ENCODE results near the gene FAM171A2. TPM values are rescaled to one million over a fixed set of nuclear protein-coding genes. Genes with fewer than 3 reads are reported as not detected.

FAM171A2 gene
- polyA plus RNA-seq, 1 donor (not counting 4 experiments of a cell fraction or from before 2014, with no cell fraction given): 0.35 TPM

GRCh38 chr17:44354582-44355561 lies 8.8 kb downstream of the FAM171A2 start:
- Histone ChIP-seq H3K27me3 (ENCODE audit: control insufficient read depth, extremely low read depth, insufficient read depth, low read length) (peaks cover 8% of the 10 kb centered on the region), H3K4me2 (ENCODE audit: control insufficient read depth, extremely low read depth, insufficient read depth, low read depth, low read length) (no peak overlapping the region), H3K4me1 (ENCODE audit: control insufficient read depth, extremely low read depth, insufficient read depth, low read length) (no peaks in the 10 kb centered on the region), H3K9me1 (ENCODE audit: control insufficient read depth, extremely low read depth, insufficient read depth, low read length) (no peaks in the 10 kb centered on the region), H3K9me3 (ENCODE audit: control insufficient read depth, low read depth, low read length) (no peaks in the 10 kb centered on the region), H3K36me3 (ENCODE audit: control insufficient read depth in 2 of 2, extremely low read depth in 1 of 2, insufficient read depth in 2 of 2, low read length in 2 of 2) (peaks cover 16 to 25% of the 10 kb centered on the region in 2 experiments), H4K20me1 (ENCODE audit: control insufficient read depth, extremely low read depth, insufficient read depth, low read length) (no peaks in the 10 kb centered on the region), H2AFZ (ENCODE audit: control insufficient read depth, low read length) (no peak overlapping the region), H3K9ac (ENCODE audit: control insufficient read depth, extremely low read depth, insufficient read depth, low read length) (no peak overlapping the region), H3K4me3 (ENCODE audit: control insufficient read depth in 2 of 3, extremely low read depth in 1 of 3, insufficient read depth in 2 of 3, low read depth in 1 of 3, low read length in 3 of 3) (no peak overlapping the region), H3K27ac (ENCODE audit: control insufficient read depth, insufficient read depth, low read length) (no peak overlapping the region), H3K79me2 (ENCODE audit: control insufficient read depth, insufficient read depth, low read length) (no peaks in the 10 kb centered on the region)
- FAIRE-seq (no peak), DNase-seq (ENCODE audit: low read depth, low spot score) (no peak)
- peak; percentile 31 for TF ChIP-seq EZH2 (IDR thresholded peaks at IDR 0.05; ENCODE audit: low read length)
- peak in 2 of 3 experiments; percentile 33 to 47 for TF ChIP-seq CTCF (optimal IDR thresholded peaks at IDR 0.05 in 1 of 3, IDR thresholded peaks at IDR 0.05 in 1 of 3, conservative IDR thresholded peaks at IDR 0.05 in 1 of 3; ENCODE audit: extremely low read depth in 1 of 3, insufficient read depth in 2 of 3, low read length in 3 of 3)
- dilution Hi-C loops (cut with MboI; ENCODE audit: extremely low pct_ligation_motif_present, low sequenced_read_pairs): no loop called here

- Histone ChIP-seq H4K20me1 (ENCODE audit: control insufficient read depth, extremely low read depth, insufficient read depth, low read length) (no peaks in the 10 kb centered on the region), H3K36me3 (ENCODE audit: control insufficient read depth in 2 of 2, extremely low read depth in 1 of 2, insufficient read depth in 2 of 2, low read length in 2 of 2) (peaks cover 25 to 33% of the 10 kb centered on the region in 2 experiments), H3K79me2 (ENCODE audit: control insufficient read depth, insufficient read depth, low read length) (no peaks in the 10 kb centered on the region), H3K4me3 (ENCODE audit: control insufficient read depth in 2 of 3, extremely low read depth in 1 of 3, insufficient read depth in 2 of 3, low read depth in 1 of 3, low read length in 3 of 3) (no peak overlapping the region), H3K4me2 (ENCODE audit: control insufficient read depth, extremely low read depth, insufficient read depth, low read depth, low read length) (peak overlapping the region; percentile 56), H3K27me3 (ENCODE audit: control insufficient read depth, extremely low read depth, insufficient read depth, low read length) (peaks cover 8% of the 10 kb centered on the region), H3K27ac (ENCODE audit: control insufficient read depth, insufficient read depth, low read length) (no peak overlapping the region), H3K4me1 (ENCODE audit: control insufficient read depth, extremely low read depth, insufficient read depth, low read length) (peaks cover 7% of the 10 kb centered on the region), H3K9me1 (ENCODE audit: control insufficient read depth, extremely low read depth, insufficient read depth, low read length) (no peaks in the 10 kb centered on the region), H2AFZ (ENCODE audit: control insufficient read depth, low read length) (no peak overlapping the region), H3K9me3 (ENCODE audit: control insufficient read depth, low read depth, low read length) (no peaks in the 10 kb centered on the region), H3K9ac (ENCODE audit: control insufficient read depth, extremely low read depth, insufficient read depth, low read length) (no peak overlapping the region)
- FAIRE-seq (no peak), DNase-seq (ENCODE audit: low read depth, low spot score) (no peak)
- TF ChIP-seq EZH2 (IDR thresholded peaks at IDR 0.05; ENCODE audit: low read length) (no peak), CTCF (optimal IDR thresholded peaks at IDR 0.05 in 1 of 3, IDR thresholded peaks at IDR 0.05 in 1 of 3, conservative IDR thresholded peaks at IDR 0.05 in 1 of 3; ENCODE audit: extremely low read depth in 1 of 3, insufficient read depth in 2 of 3, low read length in 3 of 3) (no peak)
- dilution Hi-C loops (cut with MboI; ENCODE audit: extremely low pct_ligation_motif_present, low sequenced_read_pairs): no loop called here
These were observed 9.9 kb downstream of the FAM171A2 start for GRCh38 chr17:44353672-44354331.

Measured in keratinocyte (primary cell).